MM.1S (cell line): ENCODE results near the gene OLFM4.

Experiments
- DNase-seq: peaks from one replicate; pipeline ENCODE4 v3.0.0-alpha.2; 2015
- H2AFZ ChIP-seq: fragments of 300-600 bp; sonication (generic); 2 replicates; pipeline ENCODE4 v1.6.0; 2016; ENCODE audit warnings: antibody characterized with exemption, low read length
- H3F3A ChIP-seq: fragments of 300-600 bp; sonication (generic); 2 replicates; pipeline ENCODE4 v1.6.1; 2016; ENCODE audit warnings: mild to moderate bottlenecking, antibody characterized with exemption, low read length, moderate library complexity, mixed read lengths; ENCODE audit not compliant: insufficient read depth
- H3K27ac ChIP-seq: fragments of 300-600 bp; sonication (generic); 2 replicates; pipeline ENCODE4 v1.5.1; 2016; ENCODE audit warnings: mild to moderate bottlenecking, low read length
- H3K27me3 ChIP-seq: fragments of 300-600 bp; sonication (generic); replicated peaks from 2 replicates; pipeline ENCODE4 v1.6.0; 2016; ENCODE audit warnings: low read length; ENCODE audit not compliant: insufficient read depth
- H3K36me3 ChIP-seq: fragments of 300-600 bp; sonication (generic); replicated peaks from 2 replicates; pipeline ENCODE4 v1.6.1; 2016; ENCODE audit warnings: mild to moderate bottlenecking, low read length, mixed read lengths; ENCODE audit not compliant: insufficient read depth
- H3K4me1 ChIP-seq: fragments of 300-600 bp; sonication (generic); 2 replicates; pipeline ENCODE4 v1.6.1; 2016; ENCODE audit warnings: low read length, mixed read lengths
- H3K4me2 ChIP-seq: fragments of 300-600 bp; sonication (generic); 2 replicates; pipeline ENCODE4 v1.6.0; 2016; ENCODE audit warnings: low read depth, low read length
- H3K4me3 ChIP-seq: fragments of 300-600 bp; sonication (generic); 2 replicates; pipeline ENCODE4 v1.5.1; 2016; ENCODE audit warnings: low read length, mixed read lengths
- H3K79me2 ChIP-seq: fragments of 300-600 bp; sonication (generic); 2 replicates; pipeline ENCODE4 v1.6.1; 2016; ENCODE audit warnings: mixed run types, low read length, mixed read lengths
- H3K9ac ChIP-seq: fragments of 300-600 bp; sonication (generic); 2 replicates; pipeline ENCODE4 v1.6.1; 2016; ENCODE audit warnings: low read length, mixed read lengths
- H3K9me2 ChIP-seq: fragments of 300-600 bp; sonication (generic); replicated peaks from 2 replicates; pipeline ENCODE4 v1.6.1; 2016; ENCODE audit warnings: mild to moderate bottlenecking, low read length, mixed read lengths; ENCODE audit not compliant: insufficient read depth
- H3K9me3 ChIP-seq: fragments of 300-600 bp; sonication (generic); replicated peaks from 2 replicates; pipeline ENCODE4 v1.6.1; 2016; ENCODE audit warnings: mild to moderate bottlenecking, low read length, mixed read lengths; ENCODE audit not compliant: insufficient read depth
- H4K20me1 ChIP-seq: fragments of 300-600 bp; sonication (generic); 2 replicates; pipeline ENCODE4 v1.6.1; 2016; ENCODE audit warnings: mild to moderate bottlenecking, low read length, moderate library complexity, mixed read lengths; ENCODE audit not compliant: insufficient read depth
- EZH2 ChIP-seq: fragments of 300-600 bp; sonication (generic); optimal IDR thresholded peaks from 2 replicates; pipeline ENCODE3; 2017; ENCODE audit warnings: low read depth, mild to moderate bottlenecking, antibody characterized with exemption, low read length, mixed read lengths
- EZH2phosphoT487 ChIP-seq: fragments of 300-600 bp; sonication (generic); IDR thresholded peaks from 2 replicates; pipeline ENCODE4 v1.6.1; 2018; ENCODE audit warnings: antibody characterized with exemption, low read length
- TF ChIP-seq, protein P1 (sequence below): fragments of 300-600 bp; sonication (generic); IDR thresholded peaks from 2 replicates; pipeline ENCODE4 v1.5.1; 2016; ENCODE audit warnings: antibody characterized with exemption, low read length, mixed read lengths

Gene OLFM4

DNA sequence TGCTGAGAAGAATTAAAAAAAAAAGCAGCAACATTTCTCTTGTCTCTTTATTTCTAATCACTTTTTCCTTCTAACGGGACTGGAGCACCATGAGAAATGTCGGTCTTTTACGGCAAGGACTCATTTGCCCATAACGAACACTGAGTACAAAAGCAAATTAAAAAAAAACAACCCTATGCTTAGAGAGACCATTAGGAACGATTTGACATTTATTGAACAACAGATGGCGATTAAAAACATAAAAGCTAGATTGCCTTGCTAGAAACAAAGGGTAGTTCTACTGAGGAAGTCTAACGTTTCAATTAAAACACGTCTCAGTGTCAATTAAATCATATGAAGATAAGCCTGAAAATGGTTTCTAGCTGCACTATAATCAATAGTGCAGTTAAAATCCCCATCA, 51.1 kb downstream of the OLFM4 start:
- Histone ChIP-seq H3K36me3 (no peaks in the 10 kb centered on the region), H3K27me3 (no peaks in the 10 kb centered on the region), H3K9me3 (no peaks in the 10 kb centered on the region), H2AFZ (no peak overlapping the region), H3K9me2 (no peaks in the 10 kb centered on the region), H3K4me2 (no peak overlapping the region), H3K4me3 (no peak overlapping the region), H3K9ac (no peak overlapping the region), H3F3A (no peaks in the 10 kb centered on the region), H3K4me1 (no peaks in the 10 kb centered on the region), H4K20me1 (no peaks in the 10 kb centered on the region), H3K79me2 (no peaks in the 10 kb centered on the region), H3K27ac (no peak overlapping the region)
- TF ChIP-seq, protein P1, sequence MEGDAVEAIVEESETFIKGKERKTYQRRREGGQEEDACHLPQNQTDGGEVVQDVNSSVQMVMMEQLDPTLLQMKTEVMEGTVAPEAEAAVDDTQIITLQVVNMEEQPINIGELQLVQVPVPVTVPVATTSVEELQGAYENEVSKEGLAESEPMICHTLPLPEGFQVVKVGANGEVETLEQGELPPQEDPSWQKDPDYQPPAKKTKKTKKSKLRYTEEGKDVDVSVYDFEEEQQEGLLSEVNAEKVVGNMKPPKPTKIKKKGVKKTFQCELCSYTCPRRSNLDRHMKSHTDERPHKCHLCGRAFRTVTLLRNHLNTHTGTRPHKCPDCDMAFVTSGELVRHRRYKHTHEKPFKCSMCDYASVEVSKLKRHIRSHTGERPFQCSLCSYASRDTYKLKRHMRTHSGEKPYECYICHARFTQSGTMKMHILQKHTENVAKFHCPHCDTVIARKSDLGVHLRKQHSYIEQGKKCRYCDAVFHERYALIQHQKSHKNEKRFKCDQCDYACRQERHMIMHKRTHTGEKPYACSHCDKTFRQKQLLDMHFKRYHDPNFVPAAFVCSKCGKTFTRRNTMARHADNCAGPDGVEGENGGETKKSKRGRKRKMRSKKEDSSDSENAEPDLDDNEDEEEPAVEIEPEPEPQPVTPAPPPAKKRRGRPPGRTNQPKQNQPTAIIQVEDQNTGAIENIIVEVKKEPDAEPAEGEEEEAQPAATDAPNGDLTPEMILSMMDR: no peak
- TF ChIP-seq EZH2 (no peak), EZH2phosphoT487 (no peak)
- DNase-seq: no peak

DNA sequence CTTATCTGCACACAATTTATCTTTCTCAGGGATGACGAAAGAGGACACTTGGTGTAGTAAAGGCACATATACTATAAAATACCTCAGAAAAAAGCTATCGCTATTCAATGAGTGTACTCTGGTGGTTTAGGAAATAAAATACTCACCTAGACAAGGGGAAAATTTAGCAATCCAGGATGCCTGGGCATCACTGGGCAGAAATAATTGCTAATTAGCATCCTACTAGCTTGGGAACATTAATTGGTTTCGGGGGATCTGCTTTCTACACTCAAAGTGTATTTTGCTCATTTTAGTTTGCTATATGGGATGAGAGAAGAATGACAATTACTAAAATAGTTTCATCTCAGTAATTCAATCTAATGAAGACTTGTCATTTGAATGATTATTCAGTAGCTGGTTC, 60.3 kb downstream of the OLFM4 start:
- TF ChIP-seq EZH2phosphoT487 (no peak), EZH2 (no peak)
- TF ChIP-seq, protein P1: no peak
- Histone ChIP-seq H3K9ac (no peak overlapping the region), H3K9me2 (no peaks in the 10 kb centered on the region), H3K79me2 (no peaks in the 10 kb centered on the region), H3K4me3 (no peak overlapping the region), H3K36me3 (no peaks in the 10 kb centered on the region), H2AFZ (no peak overlapping the region), H3K27ac (no peak overlapping the region), H3F3A (no peaks in the 10 kb centered on the region), H4K20me1 (no peaks in the 10 kb centered on the region), H3K4me1 (no peaks in the 10 kb centered on the region), H3K9me3 (no peaks in the 10 kb centered on the region), H3K4me2 (no peak overlapping the region), H3K27me3 (no peaks in the 10 kb centered on the region)
- no peak for DNase-seq

DNA sequence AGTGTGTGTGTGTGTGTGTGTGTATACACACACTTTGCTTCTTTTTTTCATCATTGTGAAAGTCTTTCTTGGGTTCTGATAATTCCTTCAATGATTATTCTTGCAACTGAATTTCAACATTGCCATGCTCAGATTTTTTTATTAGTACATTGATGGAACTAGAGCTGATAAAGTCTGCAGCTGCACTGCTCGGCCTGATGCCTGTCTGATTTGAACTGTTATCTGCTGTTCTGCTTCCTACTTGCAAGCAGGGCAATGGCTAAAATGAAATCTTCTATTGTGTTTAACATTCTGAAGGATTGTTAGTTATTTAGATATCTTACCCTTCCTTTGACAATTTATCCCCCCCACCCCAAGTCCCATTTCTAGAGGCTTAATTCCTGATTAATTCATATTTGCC, 61.3 kb downstream of the OLFM4 start:
- Histone ChIP-seq H4K20me1 (no peaks in the 10 kb centered on the region), H3F3A (no peaks in the 10 kb centered on the region), H3K27ac (no peak overlapping the region), H3K36me3 (no peaks in the 10 kb centered on the region), H3K4me1 (no peaks in the 10 kb centered on the region), H3K9me2 (no peaks in the 10 kb centered on the region), H3K4me2 (no peak overlapping the region), H2AFZ (no peak overlapping the region), H3K27me3 (no peaks in the 10 kb centered on the region), H3K4me3 (no peak overlapping the region), H3K79me2 (no peaks in the 10 kb centered on the region), H3K9ac (no peak overlapping the region), H3K9me3 (no peaks in the 10 kb centered on the region)
- no peak for DNase-seq
- TF ChIP-seq EZH2phosphoT487 (no peak), EZH2 (no peak)
- TF ChIP-seq, protein P1: no peak
